ENCODE results near the gene BCORL1. TPM values are rescaled to one million over a fixed set of nuclear protein-coding genes. Genes with fewer than 3 reads are reported as not detected.
A peak's percentile ranks its signal among the peaks of the same experiment; 100 is the strongest.

The BCORL1 gene
- total RNA-seq, 4 donors from 2014 or later: 4.3 to 10.0 (median 7.9) TPM

DNA sequence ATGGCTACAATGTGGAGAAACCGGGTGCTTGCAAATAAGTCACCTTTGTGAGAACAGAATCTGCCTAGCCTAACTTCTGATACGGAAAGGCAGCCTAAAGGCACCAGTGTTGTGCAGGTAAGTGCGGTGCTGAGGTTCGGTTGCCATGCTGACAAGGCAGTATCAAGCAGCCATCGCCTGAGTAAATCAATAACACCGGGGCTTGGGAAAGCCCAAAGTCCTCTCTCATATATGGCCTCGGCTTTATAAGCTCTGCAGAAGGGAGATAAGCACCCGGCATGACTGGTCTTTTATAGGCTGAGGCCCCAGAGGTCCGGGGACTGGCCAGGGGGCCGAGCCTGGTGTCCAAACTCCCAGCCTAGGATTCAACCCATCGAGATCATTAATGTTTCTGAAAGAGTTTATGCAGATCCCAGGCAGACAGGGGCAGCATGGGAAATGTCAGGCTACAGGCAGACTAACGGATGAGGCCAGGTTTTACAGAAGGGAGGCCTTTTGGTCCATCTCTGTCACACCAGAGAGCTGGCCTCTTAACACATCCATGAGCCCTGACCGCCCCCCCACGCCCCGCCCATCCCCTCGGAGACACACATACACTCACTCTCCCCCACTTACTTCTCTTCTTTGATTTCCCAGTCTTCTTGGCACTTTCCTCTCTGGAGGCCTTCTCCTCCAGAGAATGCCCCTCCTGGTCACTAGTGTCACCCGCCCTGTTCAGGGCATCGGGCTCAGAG is 89.3 kb downstream of the BCORL1 start:
- TF ChIP-seq POLR2A (IDR thresholded peaks at IDR 0.05) (no peak), CTCF (IDR thresholded peaks at IDR 0.05) (no peak)
- intact Hi-C loops (cut with DNase I; ENCODE audit: low total_unique reads): no loop called here
- DNase-seq (ENCODE audit: low spot score in 2 of 2): no peak
- no peak overlapping the region for H3K4me3 ChIP-seq (ENCODE audit: low read depth, poor library complexity, severe bottlenecking)
- 79 to 88% methylated on average over 12 to 18 of the region's 18 CpGs for WGBS, 2 donors

DNA sequence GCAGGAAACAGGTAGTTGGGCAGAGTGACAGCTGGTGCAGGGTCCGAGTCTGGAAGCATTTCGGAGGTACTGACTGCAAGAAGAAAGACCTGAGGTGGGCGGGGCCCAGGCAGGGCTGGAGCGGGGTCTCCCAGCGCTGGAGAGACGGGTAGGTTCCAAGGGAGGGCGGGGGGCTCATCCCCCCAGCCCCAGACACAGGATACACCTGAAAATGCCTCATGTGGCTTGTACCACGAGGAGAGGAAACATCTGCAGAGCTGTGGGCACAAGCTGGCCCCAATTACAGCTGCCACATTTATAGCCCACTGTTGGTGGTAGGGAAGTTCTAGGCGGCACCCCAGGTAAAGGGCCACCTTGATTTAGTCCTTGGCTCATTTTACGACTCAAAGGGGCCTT is 89.9 kb downstream of the BCORL1 start:
- no peak for DNase-seq (ENCODE audit: low spot score in 2 of 2)
- WGBS, 2 donors: 68 to 87% methylated on average over 10 of the region's 10 CpGs
- H3K4me3 ChIP-seq (ENCODE audit: low read depth, poor library complexity, severe bottlenecking): no peak overlapping the region
- intact Hi-C loops (cut with DNase I; ENCODE audit: low total_unique reads): no loop called here
- TF ChIP-seq CTCF (IDR thresholded peaks at IDR 0.05): no peak
- TF ChIP-seq POLR2A (IDR thresholded peaks at IDR 0.05): no peak

DNA sequence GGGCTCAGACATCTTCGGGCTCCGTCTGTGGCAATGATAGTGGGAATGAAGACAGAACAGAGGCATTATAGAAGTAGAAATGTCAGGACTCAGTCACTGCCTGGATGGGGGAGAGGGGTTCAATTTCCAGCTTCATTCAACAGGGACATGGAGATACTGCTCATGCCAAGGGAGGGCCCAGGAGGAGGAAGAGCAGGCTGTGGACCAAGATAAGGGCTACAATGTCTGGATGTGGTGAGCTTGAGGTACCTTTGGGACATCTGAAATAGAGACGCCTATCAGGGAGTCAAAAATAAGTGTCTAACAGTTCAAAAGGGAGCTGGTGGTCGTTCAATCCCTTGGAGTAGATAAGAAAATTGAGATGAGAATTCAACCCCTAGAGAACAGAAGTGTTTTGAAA is 93.3 kb downstream of the BCORL1 start:
- no peak overlapping the region for H3K4me3 ChIP-seq (ENCODE audit: low read depth, poor library complexity, severe bottlenecking)
- WGBS, 2 donors: 82 to 90% methylated on average over 4 of the region's 4 CpGs
- intact Hi-C loops (cut with DNase I; ENCODE audit: low total_unique reads): no loop called here
- TF ChIP-seq CTCF (IDR thresholded peaks at IDR 0.05) (no peak), POLR2A (IDR thresholded peaks at IDR 0.05) (no peak)
- DNase-seq (ENCODE audit: low spot score in 2 of 2): no peak

DNA sequence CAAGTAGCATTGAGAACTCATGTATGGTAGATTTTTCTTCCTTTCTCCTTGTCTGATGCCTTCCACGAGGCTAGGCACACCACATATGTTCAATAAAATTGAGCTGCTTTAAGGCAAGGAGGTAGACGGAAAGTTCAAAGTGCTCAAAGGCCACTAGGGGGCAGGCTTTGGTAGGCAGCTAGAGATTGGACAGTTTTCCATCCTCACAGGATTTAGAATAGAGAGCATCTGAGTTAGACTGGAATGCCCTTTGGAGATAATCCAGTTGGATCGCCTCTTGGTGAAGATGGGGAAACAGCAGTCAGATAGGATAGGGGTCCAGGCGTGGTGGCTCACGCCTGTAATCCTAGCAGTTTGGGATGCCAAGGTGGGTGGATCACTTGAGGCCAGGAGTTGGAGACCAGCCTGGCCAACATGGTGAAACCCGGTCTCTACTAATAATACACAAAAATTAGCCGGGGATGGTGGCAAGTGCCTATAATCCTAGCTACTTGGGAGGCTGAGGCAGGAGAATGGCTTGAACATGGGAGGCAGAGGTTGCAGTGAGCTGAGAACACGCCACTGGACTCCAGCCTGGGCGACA is 97.5 kb downstream of the BCORL1 start:
- 29 to 39% methylated on average over 8 to 9 of the region's 9 CpGs for WGBS, 2 donors
- H3K4me3 ChIP-seq (ENCODE audit: low read depth, poor library complexity, severe bottlenecking): no peak overlapping the region
- intact Hi-C loops (cut with DNase I; ENCODE audit: low total_unique reads): loop anchor here (5.0 kb wide), 1 partner anchor 112 kb away; no protein-coding TSS in a partner anchor
- peak; percentile 53 to 93 for DNase-seq (ENCODE audit: low spot score in 2 of 2)
- TF ChIP-seq POLR2A (IDR thresholded peaks at IDR 0.05): no peak
- peak in 1 of 3 donors; percentile 60 for TF ChIP-seq CTCF (IDR thresholded peaks at IDR 0.05)

DNA sequence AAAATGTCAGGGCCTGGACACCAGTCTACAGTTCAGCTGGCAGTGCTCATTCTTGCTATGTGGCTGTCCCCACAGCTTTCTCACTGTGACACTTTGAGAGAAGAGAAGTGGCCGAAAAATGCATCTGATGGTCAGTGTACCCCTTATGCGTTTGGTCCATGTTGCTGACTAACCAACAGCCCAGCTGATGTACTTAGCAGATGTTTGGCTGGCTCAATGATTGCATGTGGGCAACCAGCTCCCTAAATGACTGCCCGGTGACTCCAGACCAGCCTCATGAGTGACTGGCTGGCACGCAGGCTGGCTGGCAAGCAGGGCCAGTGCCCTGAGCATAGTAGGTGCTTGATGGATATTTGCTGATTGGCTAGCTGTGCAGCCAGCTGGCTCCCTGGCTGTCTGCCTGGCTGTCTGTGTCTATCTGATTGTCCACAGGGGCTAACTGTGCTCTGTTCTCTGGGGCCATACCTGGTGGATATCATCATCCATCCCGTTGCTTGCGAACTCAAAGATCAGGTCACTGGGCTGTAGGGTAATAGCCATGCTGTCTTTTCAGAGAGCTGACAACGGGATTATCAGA is 98.4 kb downstream of the BCORL1 start:
- H3K4me3 ChIP-seq (ENCODE audit: low read depth, poor library complexity, severe bottlenecking): no peak overlapping the region
- no peak for DNase-seq (ENCODE audit: low spot score in 2 of 2)
- no peak for TF ChIP-seq CTCF (IDR thresholded peaks at IDR 0.05)
- no peak for TF ChIP-seq POLR2A (IDR thresholded peaks at IDR 0.05)
- intact Hi-C loops (cut with DNase I; ENCODE audit: low total_unique reads): loop anchor here (5.0 kb wide), 1 partner anchor 111 kb away; no protein-coding TSS in a partner anchor
- WGBS, 2 donors: 78 to 81% methylated on average over 5 to 7 of the region's 7 CpGs
